ENCODE results near the gene PIP4K2C.
"Not testable (repeated sequence)": the region's sequence is repeated elsewhere in the genome, so short reads cannot be mapped to it uniquely, and the experiment has no call there.

The PIP4K2C gene

GRCh38 chr12:57641699-57642442, 50.9 kb downstream of the PIP4K2C start:
- no peak for DNase-seq

DNA sequence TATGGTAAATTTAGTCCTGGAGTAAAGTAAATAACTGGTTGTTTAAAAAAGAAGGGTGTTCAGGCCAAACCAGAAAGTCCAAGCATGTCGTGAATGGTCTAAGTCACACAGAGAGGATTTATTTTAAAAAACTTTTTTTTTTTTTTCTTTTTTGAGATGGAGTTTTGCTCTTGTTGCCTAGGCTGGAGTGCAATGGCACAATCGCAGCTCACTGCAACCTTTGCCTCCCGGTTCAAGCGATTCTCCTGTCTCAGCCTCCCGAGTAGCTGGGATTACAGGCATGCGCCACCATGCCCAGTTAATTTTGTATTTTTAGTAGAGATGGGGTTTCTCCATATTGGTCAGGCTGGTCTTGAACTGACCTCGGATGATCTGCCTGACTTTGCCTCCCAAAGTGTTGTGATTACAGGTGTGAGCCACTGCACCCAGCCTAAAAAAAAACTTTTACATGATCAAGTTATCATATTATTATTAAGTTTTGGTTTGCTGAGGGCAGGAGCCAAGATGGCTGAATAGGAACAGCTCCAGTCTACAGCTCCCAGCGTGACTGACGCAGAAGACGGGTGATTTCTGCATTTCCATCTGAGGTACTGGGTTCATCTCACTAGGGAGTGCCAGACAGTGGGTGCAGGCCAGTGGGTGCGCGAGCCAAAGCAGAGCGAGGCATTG, 55.1 kb downstream of the PIP4K2C start:
- not testable (repeated sequence) for DNase-seq

- DNase-seq: not testable (repeated sequence)
Measured at GRCh38 chr12:57646659-57647049, 55.7 kb downstream of the PIP4K2C start.

Data from right forelimb (tissue), 1 donor.